Right ventricle myocardium inferior (tissue), 1 donor: ENCODE results near the gene NKAIN2. TPM values are rescaled to one million over a fixed set of nuclear protein-coding genes. Genes with fewer than 3 reads are reported as not detected.

Source experiments
- ATAC-seq: fragments of 200-7000 bp; cut with Tn5 transposase; one replicate; pipeline ENCODE4 v1.9.1; 2020; ENCODE audit warnings: mild to moderate bottlenecking, moderate library complexity
- DNase-seq: peaks from one replicate; pipeline ENCODE4 v3.0.0; 2021; ENCODE audit errors: missing footprints
- intact Hi-C: fragments of 100-400 bp; cut with DNase I; formaldehyde crosslinking; loops from one replicate; pipeline ENCODE4 v1.11.0; 2022
- total RNA-seq: library from RNA; stranded (reverse); fragmentation: NEBNext Ultra II Directional; extraction: Animal tissue kit (Norgen Biotek cat#: 25700); gene quantifications from one replicate; pipeline ENCODE4 v1.2.1, GENCODE V29; 2021
- donor health status: DM: no; HTN: yes; CAD: no; lungs with severe emphysema.

NKAIN2 gene
- total RNA-seq, 1 donor from 2014 or later: 0.30 TPM

- no peak for ATAC-seq
Measured at GRCh38 chr6:124823240-124824111, 1019.8 kb downstream of the NKAIN2 start.

GRCh38 chr6:124825564-124825963 lies 1021.9 kb downstream of the NKAIN2 start:
- intact Hi-C loops: no loop called here
- no peak for DNase-seq
- ATAC-seq: no peak

More at GRCh38 chr6:124823240-124824111, 1019.8 kb downstream of the NKAIN2 start:
- no peak for DNase-seq
- intact Hi-C loops: no loop called here

- ATAC-seq (no peak), DNase-seq (no peak)
- intact Hi-C loops: no loop called here
Measured at GRCh38 chr6:124829822-124830221, 1026.2 kb downstream of the NKAIN2 start.

- no peak for ATAC-seq
- intact Hi-C loops: no loop called here
- DNase-seq: no peak
Measured at GRCh38 chr6:124830506-124830905, 1026.8 kb downstream of the NKAIN2 start.

GRCh38 chr6:124854338-124854922 lies 1050.8 kb downstream of the NKAIN2 start:
- intact Hi-C loops: loop anchor here (5.0 kb wide), 1 partner anchor 1052 kb away; the partner anchor contains the start of gene NKAIN2
- DNase-seq: no peak
- ATAC-seq: no peak

- intact Hi-C loops: no loop called here
- DNase-seq: no peak
- ATAC-seq: no peak
Measured at GRCh38 chr6:124857746-124858145, 1054.1 kb downstream of the NKAIN2 start.

- intact Hi-C loops: no loop called here
- ATAC-seq (no peak), DNase-seq (no peak)
Measured at GRCh38 chr6:124858564-124858963, 1054.9 kb downstream of the NKAIN2 start.

- intact Hi-C loops: no loop called here
- no peak for ATAC-seq
- no peak for DNase-seq
Measured at GRCh38 chr6:124859366-124859765, 1055.7 kb downstream of the NKAIN2 start.

GRCh38 chr6:124866040-124866439 lies 1062.4 kb downstream of the NKAIN2 start:
- intact Hi-C loops: no loop called here
- ATAC-seq (no peak), DNase-seq (no peak)

- DNase-seq: no peak
- ATAC-seq: no peak
- intact Hi-C loops: no loop called here
Measured at GRCh38 chr6:124867121-124867520, 1063.5 kb downstream of the NKAIN2 start.

GRCh38 chr6:124868481-124868880 lies 1064.8 kb downstream of the NKAIN2 start:
- DNase-seq: no peak
- ATAC-seq: no peak
- intact Hi-C loops: no loop called here

- no peak for DNase-seq
- intact Hi-C loops: no loop called here
- ATAC-seq: no peak
Measured at GRCh38 chr6:124869416-124869815, 1065.8 kb downstream of the NKAIN2 start.

- ATAC-seq: no peak
- no peak for DNase-seq
- intact Hi-C loops: loop anchor here (1.0 kb wide), 1 partner anchor 243 kb away; no protein-coding TSS in a partner anchor
Measured at GRCh38 chr6:124870611-124871459, 1067.2 kb downstream of the NKAIN2 start.

GRCh38 chr6:124872361-124873065 lies 1068.8 kb downstream of the NKAIN2 start:
- ATAC-seq: no peak

GRCh38 chr6:124873066-124873410 lies 1069.4 kb downstream of the NKAIN2 start:
- intact Hi-C loops: no loop called here
- ATAC-seq: no peak
- no peak for DNase-seq

More at GRCh38 chr6:124872361-124873065, 1068.8 kb downstream of the NKAIN2 start:
- no peak for DNase-seq
- intact Hi-C loops: no loop called here
